GM12892 (cell line): ENCODE measurements around the gene AP4S1.

ENCODE experiments used
- POLR2A ChIP-seq: IDR thresholded peaks from 2 replicates; pipeline ENCODE4 v1.6.1; 2011; ENCODE audit warnings: low read depth, low read length, control low read depth
- POLR2AphosphoS5 ChIP-seq: IDR thresholded peaks from 2 replicates; pipeline ENCODE4 v1.6.1; 2011; ENCODE audit warnings: low read depth, low read length, control low read depth

DNA sequence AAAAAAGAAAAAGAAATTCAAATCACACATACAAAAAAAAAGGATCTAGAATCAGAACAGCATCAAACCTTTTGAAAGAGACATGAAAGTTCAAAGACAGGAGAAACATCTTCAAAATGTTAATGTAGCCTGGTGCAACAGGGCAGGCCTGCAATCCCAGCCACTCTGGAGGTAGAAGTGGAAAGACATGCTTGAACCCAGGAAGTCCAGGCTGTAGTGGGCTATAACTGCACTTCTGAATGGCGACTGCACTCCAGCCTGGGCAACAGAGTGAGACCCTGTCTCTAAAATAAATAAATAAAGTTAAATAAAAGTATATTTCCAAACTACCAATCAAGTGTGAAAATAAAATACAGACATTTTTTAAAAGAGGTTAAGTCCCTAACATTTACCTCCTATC is 18.7 kb upstream of the AP4S1 start:
- TF ChIP-seq POLR2AphosphoS5 (no peak), POLR2A (no peak)
